NCI-H187 treated with DMSO at 0.1 percent for 48 hours (cell line): Measurements from ENCODE around the gene TACR1.

ENCODE experiments used
- DNase-seq: peaks from one replicate; lab custom pipeline; 2025; lab: John Stamatoyannopoulos, UW

TACR1 gene

DNA sequence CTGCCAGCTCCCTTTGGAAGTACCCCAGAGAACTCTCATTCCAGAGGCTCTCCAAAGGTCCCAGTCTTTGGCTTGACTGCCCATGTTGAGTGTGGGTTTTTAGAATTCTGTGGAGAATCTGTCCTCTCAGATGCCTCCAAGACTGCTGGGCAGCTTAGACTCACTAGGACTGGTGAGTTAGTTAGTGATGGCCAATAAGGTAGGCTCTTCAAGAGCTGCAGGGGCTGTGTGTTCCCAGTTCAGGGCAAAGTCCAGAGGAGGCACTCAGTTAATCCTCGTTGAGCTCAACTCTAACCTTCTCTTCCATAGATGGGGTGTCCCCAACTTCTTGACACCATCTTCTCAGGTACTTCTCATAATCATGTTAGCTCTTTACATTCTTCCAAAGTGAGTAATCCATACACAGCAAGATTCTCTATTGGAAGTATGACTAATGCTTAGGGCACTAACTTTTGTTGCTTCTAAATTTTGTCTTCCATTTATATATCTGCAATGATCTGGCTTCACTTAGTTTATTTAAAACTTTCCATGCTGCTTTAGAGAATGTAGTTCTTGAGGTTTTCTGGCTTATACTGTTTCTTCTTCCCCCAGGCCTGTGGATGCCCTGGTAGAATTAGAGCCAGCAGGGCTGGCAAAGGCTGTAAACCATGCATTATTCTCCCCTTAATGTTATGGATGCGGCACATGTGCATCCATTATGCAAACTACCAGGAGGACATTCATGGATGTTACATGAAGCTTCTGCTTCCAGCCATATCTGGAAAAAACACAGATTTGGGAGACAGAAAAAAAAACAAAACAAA is 151.9 kb downstream of the TACR1 start:
- no peak for DNase-seq

DNA sequence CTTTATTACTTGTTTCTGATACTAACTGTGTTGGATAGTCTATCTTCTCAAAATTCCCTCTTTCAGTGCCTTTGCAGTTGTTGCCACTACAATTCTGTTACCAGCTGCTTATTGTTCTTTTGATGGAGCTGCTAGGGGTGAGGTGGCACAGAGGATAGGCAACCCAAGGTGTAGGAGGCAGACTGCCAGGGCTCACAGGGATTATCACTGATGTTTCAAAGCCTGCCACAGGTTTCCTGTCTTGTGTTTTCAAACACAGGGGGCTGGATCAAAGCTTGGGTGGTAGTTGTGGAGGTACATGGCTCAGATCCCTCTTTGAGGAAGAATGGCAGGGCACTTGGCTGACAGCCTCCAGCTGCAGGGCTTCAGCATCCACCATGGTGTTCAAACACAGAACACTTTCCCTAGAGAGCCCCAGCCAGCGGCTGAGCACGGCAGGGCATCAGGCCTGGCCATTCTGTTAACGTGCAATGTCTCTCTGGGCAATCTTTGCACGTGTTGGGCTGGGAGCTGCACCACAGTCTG is 153.7 kb downstream of the TACR1 start:
- no peak for DNase-seq

DNA sequence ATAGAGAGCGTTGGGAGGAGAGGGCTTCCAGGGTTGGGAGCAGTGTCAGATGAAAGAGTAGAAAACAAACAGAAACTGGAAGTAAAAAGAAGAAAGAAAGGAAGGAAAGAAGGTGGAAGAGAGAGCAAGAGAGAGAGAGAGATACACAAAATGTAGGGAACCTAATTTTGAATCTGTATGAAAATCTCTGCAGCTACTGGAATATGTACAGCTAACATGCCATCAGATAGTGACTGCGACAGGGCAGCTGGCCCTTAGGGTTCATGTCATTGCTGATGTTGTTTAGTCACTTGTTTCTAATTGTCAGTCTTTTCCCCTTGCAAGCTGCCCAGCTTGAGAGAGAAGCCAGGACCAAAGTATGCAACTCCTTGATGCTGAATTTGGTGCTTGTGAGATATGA is 155.0 kb downstream of the TACR1 start:
- no peak for DNase-seq

DNA sequence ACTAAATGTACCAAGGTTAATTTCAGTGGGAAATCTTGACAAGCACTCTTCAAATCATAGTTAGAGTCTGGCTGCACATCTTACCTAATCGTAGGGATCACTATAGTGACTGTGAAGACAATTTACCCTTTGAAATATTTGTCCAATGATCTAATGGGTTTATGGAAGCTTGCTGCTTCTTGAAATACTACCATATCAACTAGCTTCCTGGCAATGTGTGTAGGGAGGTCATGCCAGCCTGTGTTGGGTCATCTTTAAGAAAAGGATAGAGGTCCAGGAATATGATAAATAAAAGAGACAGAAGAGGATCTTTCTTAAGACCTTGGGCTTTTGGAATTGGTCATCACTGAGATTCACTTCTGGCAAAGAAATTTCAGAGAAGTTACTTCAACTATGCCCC is 156.5 kb downstream of the TACR1 start:
- no peak for DNase-seq

DNA sequence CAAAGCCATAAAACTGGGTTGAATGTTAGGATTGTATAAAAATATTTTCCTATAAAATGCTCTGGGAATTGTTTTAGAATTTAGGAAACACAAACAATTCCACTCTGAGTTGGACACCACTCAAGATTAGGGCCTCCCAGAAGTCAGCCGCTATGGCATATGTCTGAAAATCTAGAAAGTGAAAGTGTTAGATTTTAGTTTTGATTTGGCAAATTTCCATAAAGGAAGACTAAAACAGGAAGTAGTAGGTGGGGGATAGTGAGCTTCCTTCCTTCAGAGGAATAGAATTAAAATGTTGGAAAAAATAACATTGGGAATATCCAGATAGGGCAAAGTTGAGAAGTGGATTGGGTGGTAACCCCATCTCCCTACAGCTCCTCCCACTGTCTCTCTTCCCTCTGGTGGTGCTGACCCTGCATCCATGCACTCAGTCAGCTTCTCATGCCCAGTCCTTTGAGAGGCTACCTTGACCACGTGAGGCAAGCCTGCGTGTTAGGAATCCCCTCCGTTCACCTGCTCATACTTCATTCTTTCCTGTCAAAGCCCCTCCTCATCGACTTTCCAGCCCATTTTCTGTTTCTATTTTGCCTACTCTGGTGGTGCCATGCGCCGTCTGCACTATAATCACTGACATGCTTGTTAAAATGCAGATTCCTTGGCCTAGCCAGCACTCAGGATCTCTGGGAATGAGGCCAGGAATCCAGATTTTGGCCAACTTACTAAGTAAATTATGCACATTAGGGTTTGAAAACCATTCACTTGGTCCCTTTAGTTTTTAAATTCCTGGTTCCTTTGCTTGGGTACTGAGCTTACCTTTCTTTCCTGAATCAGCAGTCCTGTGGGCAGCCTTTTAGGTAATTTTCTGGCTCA is 157.4 kb downstream of the TACR1 start:
- DNase-seq = no peak

DNA sequence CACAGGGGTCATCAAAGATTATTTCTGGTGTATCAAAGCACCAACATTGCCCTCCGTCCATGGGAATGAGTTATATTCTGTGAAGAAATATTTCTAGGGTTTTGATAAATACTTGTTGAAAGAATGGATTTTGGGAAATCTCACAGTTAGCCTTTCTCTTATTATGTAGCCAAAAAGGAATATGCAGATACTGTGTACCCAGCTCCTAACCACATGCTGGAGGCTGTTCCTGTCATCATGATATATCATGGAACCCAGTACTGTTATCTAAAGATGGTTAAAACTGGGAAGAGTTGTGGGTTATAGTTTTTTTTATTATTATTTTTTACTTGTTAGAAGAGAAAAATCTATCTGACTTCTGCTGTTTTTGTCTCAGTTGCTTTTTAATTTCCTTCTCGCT is 158.1 kb downstream of the TACR1 start:
- no peak for DNase-seq

DNA sequence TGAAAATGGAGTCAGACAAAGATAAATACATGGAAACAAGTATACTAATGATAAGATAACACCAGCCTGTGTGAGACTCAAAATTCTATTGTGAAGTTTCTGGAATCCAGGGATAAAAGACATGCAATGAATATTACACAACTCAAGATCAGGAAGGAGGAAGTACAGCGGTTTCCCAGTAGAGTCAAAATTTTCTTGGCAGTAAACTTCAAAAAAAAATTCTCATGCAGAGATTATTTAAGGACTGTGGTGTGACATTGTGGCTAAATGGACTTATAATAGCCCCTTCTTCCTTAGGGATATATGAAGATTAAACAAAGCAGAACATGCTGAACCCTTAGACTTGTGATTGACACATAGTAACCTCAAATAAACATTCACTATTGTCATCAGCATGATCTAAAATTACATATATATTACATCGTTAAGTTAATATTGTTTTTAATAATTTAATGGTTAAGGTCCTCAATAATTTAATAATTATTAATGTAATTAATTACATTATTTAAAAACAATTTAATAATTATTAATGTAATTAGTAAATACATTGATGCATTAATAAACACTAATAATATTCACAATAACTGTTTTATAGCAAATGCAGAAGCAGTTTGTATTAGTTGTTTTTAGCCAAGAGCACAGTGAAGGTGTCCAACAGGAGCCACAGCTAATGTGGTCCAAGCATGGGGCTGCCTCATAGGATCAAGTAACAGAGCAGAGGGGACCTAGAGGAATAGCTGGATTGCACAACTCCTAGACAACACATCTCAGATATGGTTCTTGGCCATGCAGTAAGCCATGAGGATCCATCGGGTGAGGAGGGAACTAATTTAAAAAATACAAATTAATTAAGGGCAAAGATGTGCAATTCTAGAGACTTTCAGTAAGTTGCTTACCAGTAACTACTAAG is 163.6 kb downstream of the TACR1 start:
- DNase-seq = no peak

DNA sequence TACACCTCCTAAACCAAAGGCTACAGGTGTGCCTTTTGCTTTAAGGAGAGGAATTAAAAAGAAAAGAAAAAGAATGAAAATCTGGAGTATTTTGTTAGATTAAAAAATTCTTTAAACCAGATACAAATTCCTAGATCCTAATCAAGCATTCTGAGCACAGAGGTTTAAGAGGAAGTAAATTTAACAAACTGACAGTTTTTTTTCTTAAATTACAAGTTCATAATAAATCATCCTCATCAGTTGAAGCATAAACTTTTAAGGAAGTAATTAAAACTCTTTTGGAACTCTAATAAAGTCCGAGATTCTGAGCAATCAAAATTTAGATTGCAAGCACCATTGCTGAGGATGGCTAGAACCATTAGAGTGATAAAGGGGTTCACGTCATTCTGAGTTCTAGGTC is 165.8 kb downstream of the TACR1 start:
- no peak for DNase-seq

DNA sequence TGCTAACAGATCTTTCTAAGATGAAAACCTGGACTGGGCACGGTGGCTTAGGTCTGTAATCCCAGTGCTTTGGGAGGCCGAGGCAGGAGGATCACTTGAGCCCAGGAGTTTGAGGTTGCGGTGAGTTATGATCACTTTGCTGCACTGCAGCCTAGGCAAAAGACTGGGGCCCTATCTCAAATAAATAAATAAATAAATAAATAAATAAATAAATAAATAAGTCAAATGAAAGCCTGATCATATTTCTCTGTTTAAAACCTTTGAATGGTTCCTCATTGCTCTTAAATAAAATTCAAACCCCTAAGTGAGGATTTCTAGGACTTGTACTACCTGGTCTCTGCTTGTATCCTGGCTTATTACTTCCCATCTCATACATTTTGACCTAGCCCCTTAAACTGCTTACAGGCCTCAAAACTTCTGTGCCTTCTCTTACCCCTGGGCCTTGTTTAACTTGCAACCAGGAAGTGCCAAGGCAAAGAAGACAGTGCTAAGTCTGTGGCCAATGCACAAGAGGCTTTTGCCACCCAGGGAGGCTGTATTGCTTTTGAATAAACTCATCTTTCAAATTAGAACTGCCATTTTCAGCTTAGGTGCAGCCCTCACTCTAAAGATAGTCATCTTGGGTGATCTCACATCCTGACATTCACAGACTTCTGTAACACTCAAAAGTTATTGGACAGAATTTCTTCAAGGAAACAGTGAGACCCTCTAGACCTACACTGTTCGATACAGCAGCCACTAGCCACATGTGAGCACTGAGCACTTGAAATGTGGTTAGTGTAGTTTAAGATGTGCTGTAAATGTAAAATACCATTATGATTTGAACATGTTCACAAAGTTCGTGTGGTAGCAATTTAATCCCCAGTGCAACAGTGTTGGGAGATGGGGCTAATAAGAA is 167.2 kb downstream of the TACR1 start:
- DNase-seq = no peak

DNA sequence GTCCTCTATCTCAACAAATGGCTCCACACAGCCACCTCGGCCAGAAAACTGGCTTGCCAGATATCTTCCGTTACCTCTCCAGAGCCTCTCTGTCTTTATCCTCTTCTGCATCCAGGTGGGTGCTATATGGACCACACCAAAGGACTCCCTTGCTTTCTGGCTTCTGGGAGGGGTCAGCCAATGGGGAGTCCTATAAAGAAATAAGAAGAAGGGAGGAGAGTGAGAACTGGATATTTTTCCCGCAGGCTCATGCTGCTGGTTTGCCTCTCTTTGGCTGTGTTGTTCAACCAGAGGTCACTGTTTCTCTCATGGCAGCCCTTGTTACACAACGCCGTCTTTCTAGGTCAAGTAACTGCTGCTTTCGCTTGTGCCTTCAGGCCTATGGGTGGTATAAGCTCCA is 168.1 kb downstream of the TACR1 start:
- no peak for DNase-seq

DNA sequence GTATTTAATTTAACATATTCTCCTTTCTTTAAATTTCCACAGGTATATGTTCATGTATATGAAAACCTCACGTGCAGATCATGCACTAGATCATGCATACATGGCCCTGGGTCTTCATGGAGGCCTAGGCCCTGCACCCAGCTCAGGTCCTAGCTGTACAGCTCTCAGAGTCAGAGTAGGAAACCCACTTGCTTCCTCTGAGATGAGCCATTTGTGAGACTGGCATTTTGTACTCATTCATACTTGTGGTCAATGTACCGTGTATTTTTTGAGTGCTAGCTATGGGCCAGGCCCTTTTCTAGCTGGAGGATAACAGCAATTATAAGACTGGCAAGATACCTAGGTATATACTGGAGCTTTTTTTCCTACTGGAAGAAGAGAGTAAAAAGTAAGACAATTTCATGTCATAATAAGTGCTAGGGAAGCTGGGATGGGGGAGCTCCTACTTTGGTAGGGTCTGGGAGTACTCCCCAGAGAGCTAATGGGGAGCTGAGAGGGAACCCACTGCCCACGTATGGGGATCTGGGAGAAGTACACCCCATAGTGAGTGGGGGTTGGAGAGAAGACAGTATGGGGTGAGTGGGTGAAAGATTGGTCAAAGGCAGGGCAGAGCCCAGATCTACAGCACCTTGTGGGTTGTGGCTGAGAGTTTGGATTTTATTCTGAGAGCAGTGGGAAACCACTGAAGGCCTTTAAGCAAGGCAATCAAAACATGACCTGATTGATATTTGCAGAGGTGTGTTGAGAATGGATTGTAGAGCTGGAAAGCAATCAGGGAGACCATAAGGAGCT is 168.9 kb downstream of the TACR1 start:
- no peak for DNase-seq

DNA sequence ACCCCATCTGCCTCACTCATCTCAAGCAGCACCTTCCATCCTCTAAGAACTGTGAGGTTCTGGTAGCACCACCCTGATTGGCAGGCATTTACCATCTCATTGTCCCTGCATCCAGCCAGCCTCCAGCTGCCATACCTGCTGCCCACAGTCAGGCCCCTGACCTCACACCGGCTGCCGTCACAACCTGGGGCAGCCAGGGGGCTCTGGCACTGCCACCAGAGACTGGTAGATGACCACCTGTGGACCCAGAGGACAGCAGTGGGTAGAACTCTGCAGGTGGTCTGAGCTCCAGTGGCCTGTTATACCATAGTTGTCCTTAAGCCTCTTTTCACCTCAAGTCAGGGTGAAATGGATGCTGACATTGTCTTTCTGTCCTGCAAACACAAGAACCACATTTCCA is 171.4 kb downstream of the TACR1 start:
- DNase-seq = no peak

DNA sequence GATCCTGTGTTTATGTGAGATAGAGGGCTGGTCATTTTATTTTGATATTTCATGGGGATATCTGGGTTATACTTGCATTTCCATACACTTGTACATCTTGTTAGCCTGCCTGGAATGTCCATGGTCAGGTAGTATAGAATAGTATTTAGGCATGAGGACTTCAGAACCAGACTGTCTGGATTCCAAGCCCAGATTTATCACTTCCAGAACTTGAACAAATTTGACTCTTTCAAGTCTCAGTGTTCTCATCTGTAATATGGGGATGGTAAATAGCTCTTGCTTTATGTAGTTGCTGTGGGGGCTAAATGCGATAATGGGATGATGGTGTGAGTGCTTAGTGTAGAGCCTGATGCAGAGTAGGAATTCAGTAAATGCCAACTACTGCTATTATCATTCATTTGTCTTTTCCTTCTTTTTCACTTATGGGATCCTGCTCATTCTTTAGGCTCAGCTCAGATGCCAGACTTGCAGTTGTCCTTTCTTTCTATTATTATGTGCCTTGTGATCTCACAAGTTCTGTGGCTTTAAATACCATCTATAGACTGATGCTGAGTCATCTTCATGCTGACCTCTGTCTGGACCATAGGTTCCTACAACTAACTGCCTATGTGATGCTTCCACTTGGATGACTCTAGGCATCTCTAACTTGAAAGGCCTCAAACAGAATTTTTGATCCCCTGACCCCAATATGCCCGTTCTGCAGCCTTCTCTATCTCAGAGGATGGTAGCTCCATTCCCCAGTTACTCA is 173.5 kb downstream of the TACR1 start:
- no peak for DNase-seq

DNA sequence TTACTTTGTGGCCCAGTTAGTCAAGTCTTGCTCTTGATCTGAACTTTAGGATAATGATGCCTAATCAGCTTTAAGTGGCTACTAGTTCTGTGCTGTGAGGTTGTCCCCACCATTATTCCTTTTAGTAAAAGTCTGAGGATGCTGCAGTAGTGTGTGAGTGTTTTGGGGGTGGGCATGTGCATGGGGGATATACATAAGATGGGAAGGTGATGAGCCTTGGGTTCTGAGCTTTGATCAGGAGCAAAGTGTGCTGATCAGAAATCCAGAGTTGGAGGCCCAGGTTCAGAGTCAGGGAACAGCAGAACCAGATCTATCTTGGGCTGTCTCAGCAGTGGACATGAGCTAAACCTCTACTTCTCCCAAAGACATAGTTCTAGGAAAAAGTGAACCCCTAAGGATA is 174.1 kb downstream of the TACR1 start:
- no peak for DNase-seq

DNA sequence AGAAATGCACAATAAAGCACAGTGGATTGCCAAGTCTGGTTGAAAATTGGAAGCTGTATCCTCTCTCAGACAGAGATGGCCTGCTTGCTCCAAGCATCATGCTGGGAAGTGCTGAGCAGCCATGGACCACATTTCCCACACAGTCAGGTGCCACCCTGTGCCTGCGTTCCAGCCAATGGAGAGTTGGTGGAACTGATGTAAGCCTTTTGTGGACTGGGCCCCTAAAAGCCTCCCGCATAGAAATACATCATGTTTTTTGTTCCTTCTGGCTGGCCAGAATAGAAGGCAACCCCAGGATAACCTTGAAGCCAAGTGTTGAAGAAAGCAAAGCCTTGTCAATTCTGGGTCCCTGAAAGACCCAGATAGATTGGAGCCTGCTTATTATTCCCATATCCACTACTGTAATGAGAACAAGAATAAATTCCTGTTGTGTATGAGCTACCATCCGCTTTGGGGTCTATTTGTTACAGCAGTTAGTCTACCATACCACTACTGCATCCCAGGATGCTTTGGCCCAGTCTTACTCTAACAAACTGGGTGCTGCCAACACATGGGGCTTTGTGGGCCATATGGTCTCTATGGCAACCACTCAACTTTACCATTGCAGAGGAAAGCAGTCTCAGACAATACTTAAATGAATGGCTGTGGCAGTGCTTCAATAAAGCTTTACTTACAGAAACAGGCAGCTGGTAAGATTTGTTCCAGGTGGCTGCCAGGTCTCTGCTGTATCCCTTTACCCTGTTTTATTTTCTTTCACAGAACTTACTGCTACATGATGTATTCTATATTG is 175.5 kb downstream of the TACR1 start:
- DNase-seq = no peak

DNA sequence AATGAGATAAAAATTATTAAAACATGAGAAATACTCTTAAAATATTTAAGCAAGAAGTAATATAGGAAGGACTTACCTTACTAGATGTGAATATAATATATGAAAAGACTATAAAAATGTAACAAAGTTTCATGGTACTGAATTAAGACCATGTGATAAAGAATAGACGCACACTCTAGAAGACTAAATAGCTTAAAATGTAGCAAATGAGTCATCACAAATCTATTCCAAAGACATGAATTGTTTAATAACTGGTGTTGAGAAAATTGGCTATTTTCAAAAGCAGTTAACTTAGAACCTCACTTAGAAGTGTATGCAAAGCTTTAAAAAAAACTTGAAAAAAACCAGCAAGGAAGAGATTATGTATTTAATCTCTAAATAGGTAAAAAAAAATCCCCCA is 176.8 kb downstream of the TACR1 start:
- DNase-seq = no peak

DNA sequence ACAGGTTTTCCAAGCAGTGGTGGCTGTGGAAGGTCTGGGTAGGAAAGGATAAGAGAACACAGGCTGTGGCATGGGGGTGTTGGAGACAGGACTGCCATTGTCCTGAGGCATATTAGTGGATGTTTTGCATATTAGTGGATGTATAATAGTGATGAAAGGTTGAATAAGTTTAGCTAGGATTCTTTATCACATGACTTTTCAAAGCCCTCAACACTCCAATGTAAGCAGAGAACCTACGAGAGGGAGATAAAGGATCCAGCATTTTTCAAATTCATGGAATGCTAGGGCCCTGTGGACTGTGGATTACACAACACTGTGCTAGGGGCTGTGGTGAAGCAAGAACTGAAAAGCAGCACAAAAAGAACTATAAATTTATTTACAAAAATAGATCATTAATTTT is 177.6 kb downstream of the TACR1 start:
- no peak for DNase-seq

DNA sequence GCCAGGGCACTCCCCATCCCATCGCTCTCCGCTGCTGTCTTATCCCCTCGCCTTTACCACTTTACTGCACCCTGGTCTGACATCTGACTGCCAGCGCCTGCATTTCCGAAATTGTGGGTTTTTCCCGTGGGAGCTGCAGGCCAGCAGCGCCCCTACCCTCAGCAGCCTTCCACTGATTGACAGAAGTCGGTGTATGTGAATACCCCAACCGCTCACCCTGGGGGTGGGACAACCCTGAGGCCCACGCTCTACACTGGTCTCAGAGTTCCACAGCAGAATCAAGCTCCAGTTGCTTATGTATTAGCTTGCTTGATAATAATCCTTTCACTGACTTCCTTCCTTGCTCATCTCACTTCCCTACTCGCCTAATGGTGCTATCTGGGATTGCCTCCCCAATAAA is 178.8 kb downstream of the TACR1 start:
- DNase-seq = no peak

DNA sequence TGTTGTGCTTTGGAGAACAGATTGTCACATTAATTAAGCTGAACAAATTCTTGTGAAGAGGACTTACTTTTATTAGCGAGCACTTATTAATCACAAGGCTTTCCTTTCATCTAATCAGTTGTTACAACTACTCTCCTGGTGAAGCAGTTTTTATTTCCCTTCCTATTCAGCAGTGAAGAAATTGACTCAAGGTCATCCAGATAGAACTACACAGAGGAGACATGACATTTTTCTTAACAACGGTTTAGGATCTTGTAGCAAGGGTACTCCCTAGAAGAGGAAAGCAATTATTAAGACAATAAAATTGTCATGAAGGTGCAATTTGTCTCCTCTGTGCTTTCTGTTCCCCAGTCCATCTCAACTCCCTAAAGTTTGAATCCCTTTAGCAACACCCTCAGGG is 179.5 kb downstream of the TACR1 start:
- DNase-seq = no peak
